ENCODE measurements around the gene CDKN2D. TPM values are rescaled to one million over a fixed set of nuclear protein-coding genes. Genes with fewer than 3 reads are reported as not detected.

The CDKN2D gene
- total RNA-seq = 5.5 and 7.5 TPM in 2 replicates

GRCh38 chr19:10568826-10569651 is at the start of gene CDKN2D:
CDKN2D (minus strand) TSS chr19:10568979; CDS start chr19:10568653, 326 bp downstream.

GRCh38 chr19:10587022-10587838 is 18.5 kb upstream of the CDKN2D start, which contains the start of gene AP1M2:
AP1M2 (minus strand) TSS chr19:10587312; CDS start chr19:10587231, 81 bp downstream.

GRCh38 chr19:10565567-10566407 is 3.0 kb downstream of the CDKN2D start, which contains the start of gene KRI1:
KRI1 (minus strand) TSS chr19:10566010; CDS start chr19:10565999, 11 bp downstream.

GRCh38 chr19:10543420-10544241 is 25.1 kb downstream of the CDKN2D start, which contains the start of gene ATG4D:
ATG4D (plus strand) TSS chr19:10543904; CDS start chr19:10544091, 187 bp downstream.

GRCh38 chr19:10517361-10517759 is 51.4 kb downstream of the CDKN2D start, which contains the start of gene S1PR5:
S1PR5 (minus strand) TSS chr19:10517447; CDS start chr19:10515011, 2,436 bp downstream.

Other genes starting within 250 kb of the CDKN2D start
- gene RAVER1, start 235.4 kb downstream of the CDKN2D start, total RNA-seq = 43.6 and 45.8 TPM in 2 replicates
- 7.7 and 9.4 TPM in 2 replicates for gene ICAM3, start 229.4 kb downstream of the CDKN2D start, total RNA-seq
- gene TYK2, start 188.4 kb downstream of the CDKN2D start, total RNA-seq = 120 and 124 TPM in 2 replicates
- gene CDC37, start 165.4 kb downstream of the CDKN2D start, total RNA-seq = 343 and 390 TPM in 2 replicates
- gene PDE4A, start 148.4 kb downstream of the CDKN2D start, total RNA-seq = 2.2 and 4.8 TPM in 2 replicates
- 83.8 and 86.8 TPM in 2 replicates for gene KEAP1, start 65.6 kb downstream of the CDKN2D start, total RNA-seq
- gene S1PR5, start 51.5 kb downstream of the CDKN2D start, total RNA-seq = not detected in 2 replicates
- gene ATG4D, start 25.1 kb downstream of the CDKN2D start, total RNA-seq = 24.6 and 28.9 TPM in 2 replicates
- 11.3 and 13.4 TPM in 2 replicates for gene KRI1, start 3.0 kb downstream of the CDKN2D start, total RNA-seq
- gene AP1M2, start 18.3 kb upstream of the CDKN2D start, total RNA-seq = not detected in 2 replicates
- gene SLC44A2, start 56.6 kb upstream of the CDKN2D start, total RNA-seq = 64.2 and 75.7 TPM in 2 replicates
- gene ILF3, start 85.4 kb upstream of the CDKN2D start, total RNA-seq = 127 and 147 TPM in 2 replicates
- gene QTRT1, start 132.5 kb upstream of the CDKN2D start, total RNA-seq = 30.8 and 34.3 TPM in 2 replicates
- gene DNM2, start 149.1 kb upstream of the CDKN2D start, total RNA-seq = 89.7 and 107 TPM in 2 replicates

Data from mammary microvascular endothelial cell (primary cell).